ENCODE measurements around the gene SH3PXD2A.
"Not testable (repeated sequence)": the region's sequence is repeated elsewhere in the genome, so short reads cannot be mapped to it uniquely, and the experiment has no call there.

Gene SH3PXD2A

DNA sequence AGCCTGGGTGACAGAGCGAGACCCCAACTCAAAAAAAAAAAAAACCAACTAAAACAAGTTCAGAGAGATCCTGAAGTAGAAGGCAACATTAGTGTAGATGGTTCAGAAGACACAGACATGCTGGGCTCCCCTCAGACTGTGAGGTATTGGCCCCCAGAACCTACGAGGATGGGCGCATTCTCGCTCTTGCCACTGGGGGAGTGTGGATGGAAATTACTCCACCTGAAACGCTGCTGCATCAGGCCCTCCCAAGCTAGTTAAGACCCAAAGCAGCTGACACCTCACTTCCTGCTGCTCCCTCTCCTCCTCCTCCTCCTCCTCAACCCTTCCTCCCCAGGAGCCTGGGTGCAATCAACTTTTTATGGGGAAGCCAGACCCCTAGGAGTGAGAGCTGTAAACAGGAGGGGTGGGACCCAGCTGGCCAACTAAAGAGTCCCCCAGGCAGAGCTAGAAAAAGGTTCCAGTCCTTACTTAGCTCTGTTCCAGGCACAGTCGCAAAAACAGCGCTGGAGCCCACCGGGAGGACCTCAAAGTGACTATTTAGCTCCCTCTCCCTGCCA lies 7.4 kb downstream of the SH3PXD2A start:
- DNase-seq = no peak

DNA sequence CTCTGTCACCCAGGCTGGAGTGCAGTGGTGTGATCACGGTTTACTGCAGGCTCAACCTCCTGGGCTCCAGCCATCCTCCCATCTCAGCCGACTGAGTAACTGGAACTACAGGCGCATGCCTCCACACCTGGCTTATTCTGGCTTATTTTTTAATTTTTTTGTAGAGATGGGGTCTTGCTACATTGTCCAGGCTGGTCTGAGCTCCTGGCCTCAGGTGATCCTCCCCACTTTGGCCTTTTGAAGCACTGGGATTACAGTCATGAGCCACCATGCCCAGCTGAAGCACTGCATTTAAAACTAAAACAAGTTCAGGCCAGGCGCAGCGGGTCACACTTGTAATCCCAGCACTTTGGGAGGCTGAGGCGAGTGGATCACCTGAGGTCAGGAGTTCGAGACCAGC lies 8.0 kb downstream of the SH3PXD2A start:
- no peak for DNase-seq

DNA sequence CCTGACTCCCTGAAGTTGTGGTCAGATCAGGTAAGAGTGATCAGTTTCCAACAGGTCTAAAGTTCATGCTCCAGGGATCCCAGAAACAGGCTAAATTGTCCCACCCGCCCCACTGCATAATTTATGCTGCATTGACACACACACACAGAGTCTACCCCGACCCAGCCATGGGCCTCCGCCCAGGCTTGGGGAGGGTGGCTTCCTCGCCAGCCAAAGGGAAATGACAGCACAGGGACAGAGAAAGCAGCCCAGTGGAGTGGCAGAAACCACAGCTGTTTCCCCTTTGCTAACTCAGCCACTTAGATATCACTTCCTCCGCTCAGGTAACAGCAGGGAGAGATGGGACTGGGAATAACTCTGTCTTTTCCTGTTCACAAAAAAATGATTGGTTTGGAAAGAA lies 9.4 kb downstream of the SH3PXD2A start:
- DNase-seq = no peak

DNA sequence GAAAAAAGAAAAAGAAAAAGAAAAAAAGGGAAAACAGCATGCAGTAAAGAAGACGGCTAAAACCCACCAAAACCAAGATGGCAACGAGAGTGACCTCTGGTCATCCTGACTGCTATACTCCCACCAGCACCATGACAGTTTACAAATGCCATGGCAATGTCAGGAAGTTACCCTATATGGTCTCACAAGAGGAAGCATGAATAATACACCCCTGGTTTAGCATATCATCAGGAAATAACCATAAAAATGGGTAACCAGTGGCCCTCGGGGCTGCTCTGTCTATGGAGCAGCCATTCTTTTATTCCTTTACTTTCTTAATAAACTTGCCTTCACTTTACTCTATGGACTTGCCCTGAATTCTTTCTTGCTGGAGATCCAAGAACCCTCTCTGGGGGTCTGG lies 10.0 kb downstream of the SH3PXD2A start:
- DNase-seq = not testable (repeated sequence)

DNA sequence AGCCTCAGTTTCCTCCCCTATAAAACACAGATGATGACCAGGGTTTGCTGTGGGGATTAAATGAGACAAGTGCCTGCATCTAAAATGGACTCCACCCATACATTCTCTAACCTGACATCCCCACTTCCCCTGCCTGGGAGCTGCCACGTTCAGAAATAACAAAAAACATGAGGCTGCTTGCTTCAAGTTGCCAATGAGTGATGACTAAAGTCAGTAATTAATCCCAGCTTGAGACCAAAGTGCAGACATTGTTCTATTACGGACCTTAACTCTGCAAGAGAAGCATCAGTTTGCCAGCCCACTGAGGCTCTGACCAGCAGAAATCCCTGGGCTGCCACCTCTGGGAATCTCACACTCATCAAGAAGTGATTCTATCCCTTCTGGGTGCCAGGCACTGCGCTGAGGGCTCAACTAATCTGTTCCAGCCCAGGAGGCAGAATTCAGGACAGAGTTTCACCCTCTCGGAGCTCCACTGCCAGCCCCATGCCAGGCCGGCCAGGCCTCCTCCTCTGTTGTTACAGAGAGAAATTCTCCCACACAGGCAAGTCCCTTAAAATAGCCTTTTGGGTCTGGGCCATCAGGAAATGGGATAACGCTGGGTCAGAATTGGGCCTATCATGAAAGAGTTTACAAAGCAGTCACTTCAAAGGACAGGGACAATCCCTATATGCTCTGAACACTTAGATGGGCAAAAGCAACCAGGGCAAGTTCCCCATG lies 11.4 kb downstream of the SH3PXD2A start:
- no peak for DNase-seq

DNA sequence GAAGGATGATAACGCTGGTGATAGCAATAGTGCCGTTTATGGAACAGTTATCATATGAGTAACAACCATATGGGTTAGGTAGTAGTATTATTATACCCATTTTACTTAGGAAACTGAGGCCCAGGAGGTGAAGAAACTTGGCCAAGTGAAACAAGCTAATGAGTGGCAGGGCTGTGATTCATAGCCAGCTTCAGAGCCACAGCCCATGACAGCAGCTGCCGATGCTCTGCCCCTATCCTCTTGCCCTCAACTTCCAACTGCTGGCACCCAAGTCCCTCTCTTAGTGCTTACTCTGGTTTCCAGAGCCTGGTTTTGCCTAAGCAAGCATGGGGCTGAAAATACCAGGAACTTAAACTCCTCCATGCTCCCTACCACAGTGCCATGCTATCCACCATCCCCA lies 12.3 kb downstream of the SH3PXD2A start:
- DNase-seq = no peak

DNA sequence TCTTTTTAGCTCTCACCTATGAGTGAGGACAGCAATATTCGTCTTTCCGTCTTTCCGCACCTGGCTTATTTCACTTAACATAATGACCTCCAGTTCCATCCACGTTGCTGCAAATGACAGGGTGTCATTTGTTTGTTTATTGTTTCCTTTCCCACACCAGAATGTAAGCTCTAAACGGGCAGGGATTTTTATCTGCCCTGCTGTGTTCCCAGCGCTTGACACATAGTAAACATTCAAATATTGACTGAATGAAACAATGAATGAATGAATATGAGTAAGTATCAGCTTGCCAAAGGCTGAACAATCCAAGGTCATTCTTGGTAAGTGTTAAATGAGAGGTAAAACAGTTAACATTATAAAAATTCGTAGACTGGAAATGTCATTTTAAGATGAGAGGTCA lies 12.8 kb downstream of the SH3PXD2A start:
- no peak for DNase-seq

DNA sequence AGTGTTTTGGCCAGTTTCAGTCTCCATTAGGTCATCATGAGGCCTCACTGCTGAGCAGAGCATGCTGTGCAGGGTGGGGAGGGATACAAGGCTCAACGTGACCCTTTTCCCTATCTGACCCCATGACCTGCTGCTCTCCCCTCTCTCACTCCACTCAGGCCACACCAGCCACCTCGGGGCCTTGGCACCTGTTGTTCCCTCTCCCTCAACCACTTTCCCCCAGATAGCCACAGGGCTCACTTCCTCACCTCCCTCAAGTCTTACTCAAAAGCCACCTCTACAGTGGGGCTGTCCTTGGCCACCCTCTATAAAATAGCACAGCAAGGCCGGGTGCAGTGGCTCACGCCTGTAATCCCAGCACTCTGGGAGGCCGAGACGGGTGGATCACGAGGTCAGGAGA lies 13.9 kb downstream of the SH3PXD2A start:
- no peak for DNase-seq

DNA sequence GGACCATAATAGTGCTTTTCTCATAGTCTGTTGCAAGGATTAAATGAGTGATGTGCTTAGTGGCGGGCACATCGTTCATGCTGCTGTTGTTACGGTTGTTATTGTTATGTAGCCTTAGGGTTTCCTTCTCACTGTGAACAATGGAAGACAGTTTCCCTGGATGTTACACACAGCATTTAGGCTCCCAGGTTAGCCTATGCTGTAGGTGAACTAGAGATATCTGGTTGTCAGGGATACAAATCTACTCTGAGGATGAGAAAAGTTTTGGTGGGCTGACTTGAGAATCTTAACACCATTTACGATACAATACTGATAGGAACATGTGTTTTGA lies 14.7 kb downstream of the SH3PXD2A start:
- no peak for DNase-seq

DNA sequence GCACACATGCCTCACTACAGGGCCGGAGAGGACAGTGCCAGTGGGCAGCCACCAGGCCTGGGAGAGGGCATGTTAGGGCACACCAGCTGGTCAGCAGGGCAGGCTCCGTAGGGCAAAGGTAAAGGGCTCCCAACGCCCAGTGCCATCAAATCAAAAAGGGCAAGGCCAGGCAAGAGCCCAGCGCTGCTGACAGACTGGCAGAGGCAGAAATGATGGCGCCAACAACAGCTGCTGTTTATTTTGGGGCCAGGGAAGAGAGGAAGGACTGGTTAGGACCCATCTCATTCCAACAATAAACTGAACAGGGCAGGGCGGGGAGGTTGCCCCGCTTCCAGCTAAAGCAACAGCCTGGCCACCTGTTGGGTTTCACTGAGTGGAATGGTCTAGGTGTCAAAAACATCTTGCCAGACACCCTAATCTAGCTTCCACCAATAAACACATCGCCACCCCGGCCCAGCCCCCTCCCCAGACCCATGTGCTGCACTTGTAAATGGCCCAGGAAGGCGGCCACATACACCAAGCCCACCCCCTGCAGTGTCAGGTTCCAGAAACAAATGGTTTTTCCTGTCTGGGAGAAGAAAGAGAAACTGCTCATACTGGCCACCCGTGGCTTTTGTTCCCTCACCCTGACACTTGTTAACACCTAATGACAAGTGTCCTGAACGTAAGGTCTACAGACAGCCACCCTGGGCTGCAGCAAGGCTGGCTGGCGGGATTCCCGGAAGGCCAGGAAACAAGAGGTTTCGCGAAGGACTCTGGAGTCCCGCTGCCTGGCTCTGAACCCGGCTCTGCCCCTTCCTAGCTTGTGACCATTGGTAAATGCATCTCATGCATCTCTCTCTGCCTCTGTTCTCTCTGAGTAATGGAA lies 15.3 kb downstream of the SH3PXD2A start:
- no peak for DNase-seq

DNA sequence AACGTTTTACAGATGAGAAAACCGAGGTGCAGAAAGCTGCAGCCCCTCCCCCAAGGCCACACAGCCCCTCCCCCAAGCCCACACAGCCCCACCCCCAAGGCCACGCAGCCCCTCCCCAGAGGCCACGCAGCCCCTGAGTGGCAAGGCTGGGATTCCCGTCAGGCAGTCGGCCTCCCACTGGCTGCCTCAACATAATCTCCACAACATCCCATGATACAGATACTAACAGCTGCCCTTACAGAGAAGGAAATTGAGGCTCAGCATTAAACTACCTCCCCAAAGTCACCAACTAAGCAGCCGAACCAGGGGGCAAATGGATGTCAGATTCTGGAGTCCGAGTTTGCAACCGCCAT lies 15.9 kb downstream of the SH3PXD2A start:
- DNase-seq = no peak

DNA sequence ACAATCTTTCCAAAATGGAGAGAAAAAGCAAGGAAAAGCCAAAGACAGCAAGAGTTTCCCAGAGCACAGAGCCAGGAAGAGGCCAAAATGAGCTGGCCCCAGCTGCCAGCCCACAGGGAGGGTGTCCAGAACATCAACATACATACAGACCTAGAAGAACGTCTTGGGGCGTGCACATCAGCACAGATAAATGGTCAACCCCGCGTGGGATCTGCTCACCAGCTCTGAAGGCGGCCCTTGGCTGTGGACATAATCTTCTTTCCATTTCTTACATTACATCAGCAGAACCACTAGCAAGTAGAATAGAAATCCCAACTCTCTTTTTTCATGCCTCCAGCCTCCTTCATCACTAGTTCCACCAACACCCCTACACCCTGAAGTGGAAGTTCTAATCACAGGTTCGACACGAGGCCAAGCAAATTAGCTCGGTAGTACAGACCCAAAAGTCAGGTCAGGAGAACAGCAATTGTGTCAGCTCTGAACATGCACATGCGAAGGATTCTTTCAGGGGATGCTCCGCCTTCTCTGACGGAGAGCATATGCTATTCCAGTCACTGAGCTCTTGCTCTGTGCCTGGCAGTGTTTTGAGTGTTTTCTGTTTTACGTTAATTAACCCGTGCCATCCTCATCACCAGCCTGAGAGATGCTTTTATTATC lies 16.4 kb downstream of the SH3PXD2A start:
- no peak for DNase-seq

DNA sequence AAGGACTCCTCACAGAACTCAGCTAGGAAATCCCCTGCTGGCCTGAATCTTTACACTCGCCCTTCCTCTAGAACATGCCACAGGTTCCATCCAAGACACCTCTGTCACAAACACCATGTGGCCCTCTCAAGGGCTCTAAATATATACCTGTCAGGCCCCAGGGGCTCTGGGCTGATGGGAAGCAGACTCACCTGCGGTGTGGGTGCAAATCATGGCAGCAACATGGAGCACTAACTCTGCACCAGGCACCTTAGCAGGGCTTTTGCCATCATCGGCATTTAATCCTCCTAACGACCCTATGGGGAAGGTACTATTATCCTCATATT lies 17.3 kb downstream of the SH3PXD2A start:
- no peak for DNase-seq

DNA sequence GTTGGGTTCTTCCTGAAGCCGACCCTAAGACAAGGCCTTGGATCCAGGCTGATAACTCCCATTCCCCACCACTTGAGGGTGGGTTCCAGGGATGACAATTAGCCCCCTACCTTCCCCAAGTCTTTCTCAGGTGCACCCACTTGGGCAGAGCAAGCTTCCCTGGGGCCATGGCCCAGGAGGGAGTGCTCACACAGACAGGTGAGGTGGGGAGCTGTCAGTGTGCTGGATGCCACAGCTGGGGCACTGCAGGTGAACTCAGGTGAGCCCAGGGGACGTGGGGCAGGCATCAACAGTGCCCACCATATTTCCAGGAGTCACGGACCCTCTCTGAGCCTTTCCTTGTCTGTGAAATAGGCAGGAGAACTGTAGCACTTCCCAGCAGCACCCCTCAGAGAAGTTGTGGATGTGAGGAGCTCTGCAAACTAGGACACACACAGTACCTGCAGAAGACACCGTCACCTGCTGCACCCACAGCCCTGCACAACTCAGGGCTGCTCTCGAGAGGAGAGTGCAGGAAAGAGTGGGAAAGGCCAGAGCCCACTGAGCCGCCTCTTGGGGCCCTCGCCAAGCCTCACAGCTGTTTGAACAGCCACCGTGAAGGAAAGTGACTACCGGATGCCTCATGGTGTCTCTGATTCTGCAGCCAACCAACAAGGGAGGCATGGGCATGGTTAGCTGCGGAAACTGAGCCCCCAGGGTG lies 17.9 kb downstream of the SH3PXD2A start:
- DNase-seq = no peak

DNA sequence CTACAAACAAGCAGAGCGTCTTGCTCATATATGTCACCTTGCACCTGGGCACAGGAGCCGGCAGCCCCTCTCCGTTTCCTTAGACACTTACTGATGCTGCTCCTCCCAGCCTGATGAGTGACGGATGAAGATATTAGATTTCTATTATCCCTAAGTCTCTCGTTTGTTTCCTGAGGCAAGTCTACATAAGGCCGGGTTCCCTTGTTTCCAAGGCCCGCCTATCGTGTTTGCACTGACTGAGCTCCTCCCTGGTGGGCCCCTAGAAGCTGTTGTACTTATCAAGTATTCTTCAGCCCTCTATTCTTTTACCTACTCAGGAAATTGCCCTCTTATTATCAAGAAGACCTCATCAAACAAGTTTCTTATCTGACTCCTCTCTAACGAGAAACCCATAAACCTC lies 18.5 kb downstream of the SH3PXD2A start:
- no peak for DNase-seq

DNA sequence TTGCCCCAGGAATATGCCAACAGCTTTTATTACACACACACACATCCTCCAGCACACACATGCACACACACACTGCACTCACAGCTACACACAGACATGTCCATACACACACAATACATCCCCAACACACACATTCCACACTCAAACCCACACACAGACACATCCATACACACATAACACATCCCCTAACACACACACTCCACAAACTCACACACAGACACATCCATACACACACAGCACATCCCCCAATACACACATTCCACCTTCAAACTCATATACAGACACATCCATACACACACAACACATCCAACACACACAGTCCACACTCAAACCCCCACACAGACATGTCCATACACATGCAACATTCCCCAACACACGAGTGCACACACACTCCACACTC lies 19.1 kb downstream of the SH3PXD2A start:
- no peak for DNase-seq

DNA sequence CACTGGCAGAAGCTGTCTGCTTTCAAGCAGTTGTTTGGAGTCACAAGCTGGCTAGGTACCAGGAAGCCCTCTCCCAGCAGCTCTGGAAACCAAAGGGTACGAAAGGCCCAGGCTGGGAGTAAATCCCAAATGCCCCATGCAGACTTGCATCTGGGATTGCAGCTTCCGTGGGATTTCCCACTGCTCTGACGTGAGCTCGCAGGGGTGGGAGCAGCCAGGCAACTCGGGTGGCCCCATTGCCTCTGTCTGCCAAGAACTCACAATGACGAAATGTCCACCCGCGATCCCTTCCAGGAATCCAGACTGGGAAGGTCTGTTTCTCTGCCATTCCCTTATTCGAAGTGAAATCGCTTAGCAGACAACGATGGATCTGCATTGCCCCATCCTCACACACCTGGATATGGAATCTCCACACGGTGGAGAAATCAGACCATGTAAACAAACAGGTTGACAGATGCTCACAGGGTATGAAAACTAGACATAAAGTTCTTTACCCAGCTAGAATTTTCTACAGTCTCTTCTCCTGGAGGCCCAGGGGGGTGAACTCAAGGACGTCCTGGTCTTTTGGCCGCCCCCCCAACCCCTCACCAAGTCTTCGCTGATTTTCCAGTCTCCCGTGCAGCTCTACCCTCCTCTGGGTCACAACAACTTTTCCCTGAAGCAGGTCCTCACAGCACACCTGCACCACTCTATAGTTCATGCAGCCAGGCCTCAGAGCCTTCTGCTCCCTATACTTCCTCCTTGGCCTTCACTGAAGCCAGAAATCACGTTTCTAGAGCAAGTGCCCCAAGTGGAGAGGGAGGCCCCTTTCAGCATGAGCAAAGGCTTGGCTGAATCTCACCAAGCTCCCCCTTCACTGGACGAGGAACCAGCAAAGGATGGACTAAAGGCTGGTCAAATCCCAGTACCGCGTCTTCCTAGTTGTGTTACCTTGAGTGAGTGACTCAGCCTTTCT lies 20.0 kb downstream of the SH3PXD2A start:
- no peak for DNase-seq

DNA sequence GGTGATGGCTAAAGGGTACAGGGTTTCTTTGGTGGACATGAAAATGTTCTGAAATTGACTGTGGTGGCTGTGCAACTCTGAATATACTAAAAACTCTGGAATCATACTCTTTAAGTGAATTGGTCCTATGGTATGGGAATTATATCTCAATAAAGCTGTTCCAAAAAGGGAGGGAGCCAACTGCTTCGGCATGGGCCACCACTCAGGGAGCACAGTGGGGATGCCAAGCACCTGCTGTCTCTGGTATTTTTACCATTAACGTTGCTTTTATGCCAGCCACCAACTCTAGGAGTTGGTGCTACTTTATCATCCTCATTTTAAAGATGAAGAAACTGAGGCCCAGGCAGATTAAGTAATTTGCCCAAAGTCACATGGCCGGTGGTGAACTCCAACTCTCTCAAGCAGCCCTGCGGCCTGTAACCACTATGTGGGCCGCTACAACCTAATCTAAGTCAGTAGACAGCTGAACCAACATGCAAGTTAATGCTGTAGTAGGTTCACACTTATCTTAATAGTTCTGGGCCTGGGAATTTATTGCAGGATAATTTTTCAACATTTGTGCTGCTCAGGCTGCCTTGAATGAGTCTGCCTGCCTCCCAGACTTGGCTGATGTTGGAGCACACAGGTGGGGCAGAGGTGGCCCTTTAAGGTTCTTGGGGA lies 20.8 kb downstream of the SH3PXD2A start:
- no peak for DNase-seq

DNA sequence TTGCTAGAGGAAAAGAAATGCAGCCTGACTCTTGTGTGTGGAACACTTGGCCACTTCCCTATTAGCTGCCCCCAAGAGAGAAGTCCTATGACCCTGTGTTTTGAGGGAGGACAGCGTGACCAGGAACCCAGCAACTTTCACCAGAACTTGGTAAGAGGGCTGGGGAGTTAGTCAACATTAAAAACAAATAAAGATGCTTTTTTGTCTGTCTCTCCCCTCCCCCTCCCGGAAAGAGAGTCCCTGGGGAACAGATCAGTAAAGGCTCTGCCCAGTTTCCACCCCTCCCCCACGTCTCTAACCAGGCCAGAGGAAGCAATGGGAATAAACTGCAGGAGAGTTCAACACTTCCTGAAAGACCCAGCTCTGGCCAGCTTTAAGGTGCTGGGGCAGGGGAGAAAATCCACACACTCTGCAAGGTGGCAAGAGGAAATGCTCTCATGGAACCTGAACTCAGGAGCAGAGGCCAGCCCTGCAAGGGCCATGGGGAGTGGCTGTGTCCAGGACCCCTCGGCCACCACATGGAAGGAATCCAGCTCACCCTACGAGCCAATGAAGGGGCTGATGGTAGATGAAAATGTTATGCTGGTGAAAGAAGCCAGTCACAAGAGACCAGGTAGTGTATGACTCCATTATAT lies 21.5 kb downstream of the SH3PXD2A start:
- no peak for DNase-seq

DNA sequence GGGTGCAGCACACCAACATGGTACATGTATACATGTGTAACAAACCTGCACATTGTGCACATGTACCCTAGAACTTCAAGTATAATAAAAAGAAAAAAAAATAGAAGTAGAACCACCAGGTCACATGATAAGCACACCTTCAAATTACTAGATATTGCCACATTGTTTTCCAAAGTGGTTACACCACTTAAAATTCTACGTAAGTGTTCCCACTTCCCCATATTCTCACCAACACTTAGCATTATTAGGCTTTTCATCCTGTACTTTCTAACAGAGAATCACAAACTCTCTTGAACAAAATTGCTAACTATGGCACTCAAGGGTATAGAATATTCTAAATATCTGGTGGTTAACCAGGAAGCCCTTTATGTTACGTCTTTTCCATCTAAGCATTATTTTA lies 22.6 kb downstream of the SH3PXD2A start:
- DNase-seq = no peak

DNA sequence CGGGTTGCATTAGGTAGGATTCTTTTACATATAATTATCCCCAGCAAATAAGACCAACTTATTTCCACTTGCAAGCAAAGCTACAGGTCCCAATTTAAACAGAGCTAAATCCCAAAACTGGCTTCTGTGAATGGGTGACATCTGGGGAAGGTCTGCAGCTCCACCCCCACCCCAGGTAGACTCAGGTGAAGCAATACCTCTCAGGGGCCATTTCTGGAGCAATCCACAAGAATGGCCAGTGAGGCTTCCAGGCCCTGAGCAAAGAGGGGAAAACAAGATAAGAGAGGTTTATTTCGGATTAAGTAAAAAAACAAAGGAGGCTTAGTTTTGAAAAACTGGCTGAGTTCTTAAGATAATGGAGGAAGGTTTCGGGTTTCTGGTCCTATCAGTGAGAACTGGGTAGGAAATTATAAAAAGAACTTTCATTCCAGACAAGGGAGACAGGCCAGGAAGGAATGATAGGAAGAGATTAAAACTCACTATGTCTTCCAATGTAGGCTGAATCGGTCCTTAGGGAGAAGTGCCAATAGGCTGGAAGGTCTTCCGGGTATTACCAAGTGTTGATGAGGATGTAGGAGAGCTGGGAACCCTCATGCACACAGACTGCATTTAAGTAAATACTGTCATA lies 25.4 kb downstream of the SH3PXD2A start:
- DNase-seq = no peak

Data from COR-L47 (cell line).